H1 (cell line): ENCODE data around the gene FRK. TPM values are rescaled to one million over a fixed set of nuclear protein-coding genes. Genes with fewer than 3 reads are reported as not detected.

Experiments
- CTCF ChIA-PET: fragments of 300-600 bp; sonication (Branson Sonifier 250); formaldehyde crosslinking; loops from one replicate; lab custom pipeline; 2021; ENCODE audit not compliant: partially characterized antibody; lab: Charles Lee
- POLR2A ChIA-PET: fragments of 300-600 bp; sonication (Branson Sonifier 250); formaldehyde crosslinking; loops from one replicate; lab custom pipeline; 2021; ENCODE audit warnings: inconsistent platforms; ENCODE audit not compliant: partially characterized antibody; lab: Charles Lee
- DNase-seq, 2 experiments: peaks; one replicate each; pipeline versions ENCODE4 v3.0.0 to v3.0.0-alpha.2; 2010 to 2022; ENCODE audit warnings: low spot score in 2 of 2, low read depth in 1 of 2, mixed read lengths in 1 of 2
- FAIRE-seq: peaks from 2 replicates; lab custom pipeline; 2011; peaks lifted over from hg19 to GRCh38; lab: Jason Lieb, UNC
- H2AFZ ChIP-seq: 2 replicates; pipeline ENCODE4 v1.8.1; 2012; ENCODE audit warnings: low read length, inconsistent platforms
- H2AK5ac ChIP-seq: 2 replicates; pipeline ENCODE4 v1.6.1; 2013; ENCODE audit warnings: low read depth, low read length
- H2BK120ac ChIP-seq: replicated peaks from 2 replicates; pipeline ENCODE3; 2013; ENCODE audit warnings: low read depth, low read length, inconsistent platforms
- H2BK12ac ChIP-seq: 2 replicates; pipeline ENCODE4 v1.6.1; 2013; ENCODE audit warnings: low read depth, low read length
- H2BK15ac ChIP-seq: 2 replicates; pipeline ENCODE4 v1.6.1; 2013; ENCODE audit warnings: low read length
- H2BK20ac ChIP-seq: 2 replicates; pipeline ENCODE4 v1.6.1; 2013; ENCODE audit warnings: low read length
- H2BK5ac ChIP-seq: 2 replicates; pipeline ENCODE4 v1.6.1; 2013; ENCODE audit warnings: low read depth, low read length
- H3K14ac ChIP-seq: 2 replicates; pipeline ENCODE4 v1.6.1; 2013; ENCODE audit warnings: inconsistent platforms; ENCODE audit not compliant: insufficient read length
- H3K18ac ChIP-seq: 2 replicates; pipeline ENCODE4 v1.6.1; 2013; ENCODE audit warnings: low read length; ENCODE audit errors: extremely low read depth
- H3K23ac ChIP-seq: 2 replicates; pipeline ENCODE4 v1.6.1; 2013; ENCODE audit warnings: inconsistent platforms; ENCODE audit not compliant: insufficient read length
- H3K23me2 ChIP-seq: 2 replicates; pipeline ENCODE4 v1.6.1; 2013; ENCODE audit warnings: low read depth, low read length
- H3K27ac ChIP-seq: 2 replicates; pipeline ENCODE4 v1.6.1; 2011; ENCODE audit warnings: low read depth, low read length, inconsistent platforms
- H3K27me3 ChIP-seq, 4 experiments: replicated peaks in 1 of 4; 1 replicate in 1 of 4; 2 replicates in 3 of 4; pipeline versions ENCODE4 v1.6.1 to v1.8.1; 2011 to 2013; ENCODE audit warnings: low read length in 3 of 4, mild to moderate bottlenecking in 3 of 4, inconsistent platforms in 2 of 4, mixed read lengths in 2 of 4, moderate library complexity in 1 of 4; ENCODE audit not compliant: control insufficient read depth in 3 of 4, insufficient read depth in 3 of 4; ENCODE audit errors: extremely low read depth in 1 of 4
- H3K36me3 ChIP-seq, 4 experiments: 2 replicates each; pipeline versions ENCODE4 v1.6.1 to v1.8.1; 2011 to 2013; ENCODE audit warnings: mild to moderate bottlenecking in 4 of 4, low read length in 3 of 4, moderate library complexity in 2 of 4, control low read depth in 1 of 4, inconsistent platforms in 1 of 4; ENCODE audit not compliant: insufficient read depth in 4 of 4, control insufficient read depth in 2 of 4
- H3K4ac ChIP-seq: replicated peaks from 2 replicates; pipeline ENCODE3; 2013; ENCODE audit warnings: low read length, low read depth, mixed read lengths, inconsistent platforms; ENCODE audit not compliant: insufficient read length
- H3K4me1 ChIP-seq, 4 experiments: replicated peaks in 1 of 4; 1 replicate in 1 of 4; 2 replicates in 3 of 4; pipeline versions ENCODE4 v1.6.1 to v1.8.1; 2011 to 2013; ENCODE audit warnings: low read length in 3 of 4, inconsistent platforms in 2 of 4, mixed read lengths in 1 of 4; ENCODE audit not compliant: insufficient read depth in 4 of 4, control insufficient read depth in 3 of 4
- H3K4me2 ChIP-seq, 2 experiments: 2 replicates each; pipeline versions ENCODE4 v1.6.1 to v1.8.1; 2011 to 2013; ENCODE audit warnings: low read depth in 2 of 2, low read length in 2 of 2, control low read depth in 1 of 2, inconsistent platforms in 1 of 2, mild to moderate bottlenecking in 1 of 2; ENCODE audit not compliant: insufficient read depth in 1 of 2
- H3K4me3 ChIP-seq, 4 experiments: fragments of 200-600, 300-600 bp in 1 of 4; sonication (generic), shearing (Covaris generic), sonication (Bioruptor Twin) in 1 of 4; 2 replicates each; pipeline versions ENCODE4 v1.5.1 to v1.8.1; 2011 to 2016; ENCODE audit warnings: low read length in 4 of 4, low read depth in 3 of 4, control low read depth in 2 of 4, inconsistent platforms in 2 of 4, mild to moderate bottlenecking in 2 of 4, mixed read lengths in 1 of 4, moderate library complexity in 1 of 4; ENCODE audit not compliant: insufficient read depth in 2 of 4; ENCODE audit errors: extremely low read depth in 1 of 4
- H3K56ac ChIP-seq: replicated peaks from 2 replicates; pipeline ENCODE3; 2013; ENCODE audit warnings: low read depth, mild to moderate bottlenecking, mixed read lengths, low read length, inconsistent platforms; ENCODE audit not compliant: insufficient read length
- H3K79me1 ChIP-seq: 2 replicates; pipeline ENCODE4 v1.6.1; 2013; ENCODE audit warnings: low read depth, low read length, control low read depth
- H3K79me2 ChIP-seq, 2 experiments: 2 replicates each; pipeline versions ENCODE4 v1.6.1 to v1.8.1; 2012 to 2013; ENCODE audit warnings: low read length in 2 of 2, mild to moderate bottlenecking in 2 of 2, inconsistent platforms in 1 of 2; ENCODE audit not compliant: insufficient read depth in 2 of 2, control insufficient read depth in 1 of 2
- H3K9ac ChIP-seq, 4 experiments: replicated peaks in 1 of 4; 1 replicate in 1 of 4; 2 replicates in 3 of 4; pipeline versions ENCODE4 v1.6.1 to v1.8.1; 2011 to 2013; ENCODE audit warnings: low read depth in 3 of 4, low read length in 3 of 4, control low read depth in 2 of 4, mild to moderate bottlenecking in 2 of 4, moderate library complexity in 2 of 4, inconsistent platforms in 1 of 4; ENCODE audit errors: extremely low read depth in 1 of 4
- H3K9me3 ChIP-seq, 2 experiments: 2 replicates each; pipeline versions ENCODE4 v1.6.1 to v1.8.1; 2012 to 2013; ENCODE audit warnings: mild to moderate bottlenecking in 2 of 2, moderate library complexity in 2 of 2, control low read depth in 1 of 2, inconsistent platforms in 1 of 2, low read depth in 1 of 2, low read length in 1 of 2, mixed read lengths in 1 of 2; ENCODE audit not compliant: insufficient read depth in 2 of 2
- H4K20me1 ChIP-seq, 2 experiments: replicated peaks in 1 of 2; 2 replicates each; pipeline versions ENCODE3 to v1.8.1; 2011 to 2013; ENCODE audit warnings: inconsistent platforms in 2 of 2, low read length in 2 of 2, mild to moderate bottlenecking in 1 of 2; ENCODE audit not compliant: insufficient read depth in 2 of 2, control insufficient read depth in 1 of 2
- H4K5ac ChIP-seq: 2 replicates; pipeline ENCODE4 v1.6.1; 2013; ENCODE audit warnings: low read length, low read depth, mixed read lengths, inconsistent platforms; ENCODE audit not compliant: insufficient read length
- H4K8ac ChIP-seq: 2 replicates; pipeline ENCODE4 v1.8.0; 2013; ENCODE audit warnings: mild to moderate bottlenecking, moderate library complexity, low read length, inconsistent platforms; ENCODE audit not compliant: insufficient read depth; ENCODE audit errors: extremely low read depth
- H4K91ac ChIP-seq: replicated peaks from 2 replicates; pipeline ENCODE3; 2013; ENCODE audit warnings: low read length, mixed read lengths, inconsistent platforms; ENCODE audit not compliant: insufficient read length
- CHD2 ChIP-seq: IDR thresholded peaks from 2 replicates; pipeline ENCODE4 v1.6.1; 2012; ENCODE audit warnings: low read length, improper control_type of control experiment
- CREB1 ChIP-seq: IDR thresholded peaks from 2 replicates; pipeline ENCODE4 v1.6.1; 2012; ENCODE audit warnings: inconsistent platforms
- EGR1 ChIP-seq: IDR thresholded peaks from 2 replicates; pipeline ENCODE4 v1.6.1; 2011; ENCODE audit warnings: low read depth, low read length, borderline replicate concordance
- SAP30 ChIP-seq: fragments of 300-600 bp; sonication (generic); IDR thresholded peaks from 2 replicates; pipeline ENCODE4 v1.7.1; 2012; ENCODE audit warnings: low read length, moderate library complexity, mild to moderate bottlenecking, inconsistent platforms; ENCODE audit not compliant: insufficient read depth, insufficient replicate concordance
- YY1 ChIP-seq: IDR thresholded peaks from 2 replicates; pipeline ENCODE4 v1.6.1; 2011; ENCODE audit warnings: low read depth, mild to moderate bottlenecking, low read length
- polyA plus RNA-seq, 7 experiments: library from polyadenylated mRNA; depleted of rRNA in 3 of 7; stranded (reverse) in 5 of 7; unstranded in 2 of 7; fragments of >200 nt in 5 of 7; fragments of 200-250 nt in 2 of 7; gene quantifications; 1 replicate in 5 of 7; 2 replicates in 1 of 7; 4 replicates in 1 of 7; pipeline versions ENCODE4 v1.2.1 to v1.2.3, GENCODE V29; 2011 to 2013; ENCODE audit warnings: missing spikeins in 2 of 7, mixed read lengths in 2 of 7
- total RNA-seq: library from RNA; stranded (reverse); fragmentation: NEBNext Ultra II Directional; extraction: Animal tissue kit (Norgen Biotek cat#: 25700); gene quantifications from 2 replicates; pipeline ENCODE4 v1.2.1, GENCODE V29; 2021

The FRK gene
- total and polyA plus RNA-seq, 2 of the 8 experiments (the other 6 are each of a cell fraction or from before 2014, with no cell fraction given), result 0.11 to 0.24 TPM

- no peak overlapping the region for H3K23ac ChIP-seq
- no peaks in the 10 kb centered on the region for H4K20me1 ChIP-seq
- H2BK12ac ChIP-seq, result no peak overlapping the region
- H3K4ac ChIP-seq, result no peak overlapping the region
- no peak overlapping the region for H4K8ac ChIP-seq
- no peaks in the 10 kb centered on the region for H3K36me3 ChIP-seq
- no peak overlapping the region for H2BK20ac ChIP-seq
- FAIRE-seq (no peak), DNase-seq (no peak)
- no peak overlapping the region for H3K4me3 ChIP-seq
- H3K9me3 ChIP-seq, result no peaks in the 10 kb centered on the region
- no peak overlapping the region for H2AFZ ChIP-seq
- no peaks in the 10 kb centered on the region for H3K23me2 ChIP-seq
- H2AK5ac ChIP-seq, result no peak overlapping the region
- H3K79me2 ChIP-seq, result no peaks in the 10 kb centered on the region
- no peaks in the 10 kb centered on the region for H3K79me1 ChIP-seq
- H3K4me2 ChIP-seq, result no peak overlapping the region
- H2BK5ac ChIP-seq, result no peak overlapping the region
- no peaks in the 10 kb centered on the region for H3K27me3 ChIP-seq
- no peak overlapping the region for H3K14ac ChIP-seq
- CTCF ChIA-PET, result no interaction called here
- no peak overlapping the region for H4K91ac ChIP-seq
- POLR2A ChIA-PET, result no interaction called here
- no peak overlapping the region for H2BK15ac ChIP-seq
- no peak overlapping the region for H3K9ac ChIP-seq
- H2BK120ac ChIP-seq, result no peak overlapping the region
- no peak overlapping the region for H3K27ac ChIP-seq
- no peak overlapping the region for H3K18ac ChIP-seq
- H3K4me1 ChIP-seq, result no peaks in the 10 kb centered on the region
- no peak overlapping the region for H3K56ac ChIP-seq
- H4K5ac ChIP-seq, result no peak overlapping the region
- TF ChIP-seq CREB1, result no peak
- TF ChIP-seq SAP30, result no peak
- no peak for TF ChIP-seq YY1
- TF ChIP-seq CHD2, result no peak
- no peak for TF ChIP-seq EGR1
Measured at GRCh38 chr6:116064666-116065065, 4.0 kb upstream of the FRK start.
